GM18499 (cell line): ENCODE measurements around the gene PRELID1.
"Not testable (repeated sequence)": the region's sequence is repeated elsewhere in the genome, so short reads cannot be mapped to it uniquely, and the experiment has no call there.

Source experiments
- ATAC-seq: cut with Tn5 transposase; IDR thresholded peaks from one replicate; pipeline ENCODE4 v1.9.1; 2021; ENCODE audit warnings: moderate number of reproducible peaks; ENCODE audit not compliant: insufficient read depth, unreplicated experiment

PRELID1 gene

GRCh38 chr5:177297922-177298321 lies 5.7 kb upstream of the PRELID1 start:
- ATAC-seq = no peak

- ATAC-seq = no peak
Observed at GRCh38 chr5:177299697-177300096, 3.9 kb upstream of the PRELID1 start.

- ATAC-seq = no peak
Observed at GRCh38 chr5:177300236-177300880, 3.2 kb upstream of the PRELID1 start.

- ATAC-seq = no peak
Observed at GRCh38 chr5:177300951-177301350, 2.6 kb upstream of the PRELID1 start.

GRCh38 chr5:177301503-177302165 lies 2.0 kb upstream of the PRELID1 start:
- no peak for ATAC-seq

- ATAC-seq = no peak
Observed at GRCh38 chr5:177302354-177303110, 1.1 kb upstream of the PRELID1 start.

GRCh38 chr5:177303925-177304391 lies 359 bp downstream of the PRELID1 start:
- no peak for ATAC-seq

- no peak for ATAC-seq
Observed at GRCh38 chr5:177304392-177305119, 957 bp downstream of the PRELID1 start.

- ATAC-seq = not testable (repeated sequence)
Observed at GRCh38 chr5:177306103-177306640, 2.6 kb downstream of the PRELID1 start.

GRCh38 chr5:177306674-177307543 lies 3.3 kb downstream of the PRELID1 start:
- ATAC-seq = no peak

GRCh38 chr5:177307544-177308363 lies 4.2 kb downstream of the PRELID1 start:
- no peak for ATAC-seq

- no peak for ATAC-seq
Observed at GRCh38 chr5:177308740-177309139, 5.1 kb downstream of the PRELID1 start.

GRCh38 chr5:177309351-177310191 lies 6.0 kb downstream of the PRELID1 start:
- no peak for ATAC-seq

- no peak for ATAC-seq
Observed at GRCh38 chr5:177310332-177310731, 6.7 kb downstream of the PRELID1 start.

GRCh38 chr5:177310757-177311391 lies 7.3 kb downstream of the PRELID1 start:
- ATAC-seq = no peak

- ATAC-seq = no peak
Observed at GRCh38 chr5:177311392-177311722, 7.8 kb downstream of the PRELID1 start.
